HL-60 (cell line): ENCODE measurements around the gene ANKS4B.

Experiments
- DNase-seq, 2 experiments: peaks; one replicate each; pipeline ENCODE4 v3.0.0-alpha.2; 2010 to 2020; ENCODE audit warnings: low read depth in 1 of 2, low spot score in 1 of 2
- H3K27ac ChIP-seq: fragments of 250-450 bp; sonication (Bioruptor Pico); replicated peaks from 2 replicates; pipeline ENCODE4 v1.5.1; 2020; ENCODE audit warnings: mild to moderate bottlenecking, moderate library complexity
- H3K27me3 ChIP-seq: fragments of 250-450 bp; sonication (Bioruptor Pico); 2 replicates; pipeline ENCODE4 v1.5.1; 2021; ENCODE audit warnings: mild to moderate bottlenecking, moderate library complexity; ENCODE audit not compliant: insufficient read depth, poor library complexity, severe bottlenecking
- H3K4me3 ChIP-seq: replicated peaks from 2 replicates; pipeline ENCODE4 v1.5.1; 2011; ENCODE audit warnings: mild to moderate bottlenecking, control low read depth, low read length; ENCODE audit not compliant: insufficient read depth
- GABPA ChIP-seq: IDR thresholded peaks from 2 replicates; pipeline ENCODE4 v1.6.1; 2012; ENCODE audit warnings: low read depth
- POLR2AphosphoS5 ChIP-seq: IDR thresholded peaks from 2 replicates; pipeline ENCODE4 v1.6.1; 2012; ENCODE audit warnings: low read depth
- SPI1 ChIP-seq: IDR thresholded peaks from 2 replicates; pipeline ENCODE4 v1.6.1; 2012; ENCODE audit warnings: low read depth, mild to moderate bottlenecking, borderline replicate concordance
- TF ChIP-seq, protein P1 (sequence below): IDR thresholded peaks from one replicate; pipeline ENCODE4 v1.5.1; 2011; ENCODE audit warnings: low read length, control low read depth, inconsistent platforms; ENCODE audit not compliant: insufficient read depth
- TF ChIP-seq, protein P2 (sequence below): IDR thresholded peaks from 2 replicates; pipeline ENCODE4 v1.6.1; 2012; ENCODE audit warnings: low read depth; ENCODE audit not compliant: insufficient replicate concordance

Gene ANKS4B

DNA sequence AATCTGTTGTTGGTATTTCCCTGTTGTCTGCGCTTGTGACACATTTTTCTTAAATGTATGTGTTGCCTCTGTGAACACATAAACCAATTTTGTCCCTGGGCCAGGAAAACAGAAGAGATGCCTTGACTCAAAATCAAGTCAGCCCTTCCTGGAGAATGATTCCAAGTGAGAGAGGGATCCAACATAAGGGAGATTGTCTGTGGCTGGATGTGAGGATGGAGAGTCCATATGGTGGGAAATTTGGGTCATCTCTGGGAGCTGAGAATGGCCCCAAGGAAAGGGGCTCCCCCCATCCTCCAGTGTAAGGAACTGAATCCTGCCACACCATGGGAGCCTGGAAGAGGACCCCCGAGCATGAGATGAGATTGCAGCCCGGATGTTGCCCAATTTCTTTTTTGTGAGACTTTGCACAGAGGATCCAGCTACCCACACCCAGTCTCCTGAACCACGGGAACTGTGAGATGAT is 31.1 kb downstream of the ANKS4B start:
- DNase-seq = no peak
- TF ChIP-seq GABPA (no peak), SPI1 (no peak), POLR2AphosphoS5 (no peak)
- TF ChIP-seq, protein P1, sequence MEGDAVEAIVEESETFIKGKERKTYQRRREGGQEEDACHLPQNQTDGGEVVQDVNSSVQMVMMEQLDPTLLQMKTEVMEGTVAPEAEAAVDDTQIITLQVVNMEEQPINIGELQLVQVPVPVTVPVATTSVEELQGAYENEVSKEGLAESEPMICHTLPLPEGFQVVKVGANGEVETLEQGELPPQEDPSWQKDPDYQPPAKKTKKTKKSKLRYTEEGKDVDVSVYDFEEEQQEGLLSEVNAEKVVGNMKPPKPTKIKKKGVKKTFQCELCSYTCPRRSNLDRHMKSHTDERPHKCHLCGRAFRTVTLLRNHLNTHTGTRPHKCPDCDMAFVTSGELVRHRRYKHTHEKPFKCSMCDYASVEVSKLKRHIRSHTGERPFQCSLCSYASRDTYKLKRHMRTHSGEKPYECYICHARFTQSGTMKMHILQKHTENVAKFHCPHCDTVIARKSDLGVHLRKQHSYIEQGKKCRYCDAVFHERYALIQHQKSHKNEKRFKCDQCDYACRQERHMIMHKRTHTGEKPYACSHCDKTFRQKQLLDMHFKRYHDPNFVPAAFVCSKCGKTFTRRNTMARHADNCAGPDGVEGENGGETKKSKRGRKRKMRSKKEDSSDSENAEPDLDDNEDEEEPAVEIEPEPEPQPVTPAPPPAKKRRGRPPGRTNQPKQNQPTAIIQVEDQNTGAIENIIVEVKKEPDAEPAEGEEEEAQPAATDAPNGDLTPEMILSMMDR = no peak
- TF ChIP-seq, protein P2, sequence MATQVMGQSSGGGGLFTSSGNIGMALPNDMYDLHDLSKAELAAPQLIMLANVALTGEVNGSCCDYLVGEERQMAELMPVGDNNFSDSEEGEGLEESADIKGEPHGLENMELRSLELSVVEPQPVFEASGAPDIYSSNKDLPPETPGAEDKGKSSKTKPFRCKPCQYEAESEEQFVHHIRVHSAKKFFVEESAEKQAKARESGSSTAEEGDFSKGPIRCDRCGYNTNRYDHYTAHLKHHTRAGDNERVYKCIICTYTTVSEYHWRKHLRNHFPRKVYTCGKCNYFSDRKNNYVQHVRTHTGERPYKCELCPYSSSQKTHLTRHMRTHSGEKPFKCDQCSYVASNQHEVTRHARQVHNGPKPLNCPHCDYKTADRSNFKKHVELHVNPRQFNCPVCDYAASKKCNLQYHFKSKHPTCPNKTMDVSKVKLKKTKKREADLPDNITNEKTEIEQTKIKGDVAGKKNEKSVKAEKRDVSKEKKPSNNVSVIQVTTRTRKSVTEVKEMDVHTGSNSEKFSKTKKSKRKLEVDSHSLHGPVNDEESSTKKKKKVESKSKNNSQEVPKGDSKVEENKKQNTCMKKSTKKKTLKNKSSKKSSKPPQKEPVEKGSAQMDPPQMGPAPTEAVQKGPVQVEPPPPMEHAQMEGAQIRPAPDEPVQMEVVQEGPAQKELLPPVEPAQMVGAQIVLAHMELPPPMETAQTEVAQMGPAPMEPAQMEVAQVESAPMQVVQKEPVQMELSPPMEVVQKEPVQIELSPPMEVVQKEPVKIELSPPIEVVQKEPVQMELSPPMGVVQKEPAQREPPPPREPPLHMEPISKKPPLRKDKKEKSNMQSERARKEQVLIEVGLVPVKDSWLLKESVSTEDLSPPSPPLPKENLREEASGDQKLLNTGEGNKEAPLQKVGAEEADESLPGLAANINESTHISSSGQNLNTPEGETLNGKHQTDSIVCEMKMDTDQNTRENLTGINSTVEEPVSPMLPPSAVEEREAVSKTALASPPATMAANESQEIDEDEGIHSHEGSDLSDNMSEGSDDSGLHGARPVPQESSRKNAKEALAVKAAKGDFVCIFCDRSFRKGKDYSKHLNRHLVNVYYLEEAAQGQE = no peak
- H3K27me3 ChIP-seq = no peaks in the 10 kb centered on the region
- no peak overlapping the region for H3K27ac ChIP-seq
- H3K4me3 ChIP-seq = no peak overlapping the region

DNA sequence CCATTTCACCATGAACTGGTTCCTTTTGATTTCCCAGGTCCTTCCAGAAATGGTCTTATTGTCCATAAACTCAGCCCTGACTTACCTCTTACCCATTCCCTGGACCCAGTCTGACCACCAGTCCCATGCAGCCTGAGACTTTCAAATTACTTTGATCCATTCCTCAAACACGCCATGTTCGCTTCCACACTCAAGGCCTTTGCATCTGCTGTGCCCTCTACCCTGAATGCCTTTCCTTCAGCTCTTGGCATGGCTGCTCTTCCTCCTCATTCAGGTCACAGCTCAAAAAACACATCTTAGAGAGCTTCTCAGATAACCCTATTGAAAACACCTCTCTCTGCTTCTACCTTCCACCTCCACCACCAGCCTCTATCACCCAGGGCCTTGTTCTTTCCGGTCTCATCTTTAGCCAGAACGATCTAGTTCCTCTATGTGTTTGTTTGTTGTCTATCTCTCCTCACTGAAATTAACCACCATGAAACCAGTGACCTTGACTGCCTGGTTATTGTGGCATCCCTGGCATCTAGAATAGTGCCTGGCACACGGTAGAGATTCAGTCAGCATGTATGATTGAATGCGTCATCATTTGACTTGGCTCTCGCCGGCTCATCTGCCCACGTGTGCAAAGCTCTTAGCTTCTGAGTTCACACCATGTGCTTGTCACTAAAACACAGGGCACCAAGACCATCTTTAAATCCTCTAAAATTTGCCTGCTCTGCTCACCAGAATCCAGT is 31.8 kb downstream of the ANKS4B start:
- Histone ChIP-seq H3K27ac (no peak overlapping the region), H3K27me3 (no peaks in the 10 kb centered on the region), H3K4me3 (no peak overlapping the region)
- DNase-seq = no peak
- TF ChIP-seq POLR2AphosphoS5 (no peak), SPI1 (no peak), GABPA (no peak)
- TF ChIP-seq, protein P2 = no peak
- TF ChIP-seq, protein P1 = no peak

DNA sequence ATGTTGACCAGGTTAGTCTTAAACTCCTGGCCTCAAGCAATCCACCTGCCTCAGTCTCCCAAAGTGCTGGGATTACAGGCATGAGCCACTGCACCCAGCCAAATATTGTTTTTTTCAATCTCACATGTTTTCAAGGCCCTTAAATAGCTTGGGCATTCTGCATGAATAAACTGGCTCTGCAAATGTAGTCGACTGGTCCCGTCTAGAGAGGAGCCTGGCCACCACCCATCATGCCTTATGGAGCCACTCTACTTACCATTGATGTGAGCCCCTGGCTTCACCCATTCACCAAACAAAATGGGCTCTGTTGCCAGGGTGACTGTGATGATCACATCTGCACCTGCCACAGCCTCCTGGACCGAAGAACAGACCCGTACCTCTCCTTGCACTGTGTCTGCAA is 33.8 kb downstream of the ANKS4B start:
- H3K27me3 ChIP-seq = no peaks in the 10 kb centered on the region
- no peak overlapping the region for H3K4me3 ChIP-seq
- no peak overlapping the region for H3K27ac ChIP-seq
- DNase-seq = no peak
- no peak for TF ChIP-seq SPI1
- TF ChIP-seq POLR2AphosphoS5 = no peak
- TF ChIP-seq, protein P1 = no peak
- TF ChIP-seq GABPA = no peak
- TF ChIP-seq, protein P2 = no peak
